Posterior vena cava (tissue), 2 donors: ENCODE results near the gene MRPL40. TPM values are rescaled to one million over a fixed set of nuclear protein-coding genes. Genes with fewer than 3 reads are reported as not detected.

Experiments
- DNase-seq: peaks from one replicate; pipeline ENCODE4 v3.0.0-alpha.2; 2020; ENCODE audit warnings: low spot score
- intact Hi-C, 2 donors: fragments of 100-400 bp; cut with DNase I; formaldehyde crosslinking; loops; one replicate each; pipeline versions ENCODE4 v1.14.1 to v1.14.2; 2022 to 2023
- total RNA-seq, 2 donors: library from RNA; stranded (reverse); fragmentation: NEBNext Ultra II Directional; extraction: Animal tissue kit (Norgen Biotek cat#: 25700); gene quantifications; one replicate each; pipeline ENCODE4 v1.2.1, GENCODE V29; 2021
- donor health status: DM: yes; HTN: yes; CAD: no.
- donor health status: DM: yes; HTN: yes; CAD: no.

The MRPL40 gene
- total RNA-seq, 2 donors from 2014 or later, result 18.1 to 22.5 TPM

DNA sequence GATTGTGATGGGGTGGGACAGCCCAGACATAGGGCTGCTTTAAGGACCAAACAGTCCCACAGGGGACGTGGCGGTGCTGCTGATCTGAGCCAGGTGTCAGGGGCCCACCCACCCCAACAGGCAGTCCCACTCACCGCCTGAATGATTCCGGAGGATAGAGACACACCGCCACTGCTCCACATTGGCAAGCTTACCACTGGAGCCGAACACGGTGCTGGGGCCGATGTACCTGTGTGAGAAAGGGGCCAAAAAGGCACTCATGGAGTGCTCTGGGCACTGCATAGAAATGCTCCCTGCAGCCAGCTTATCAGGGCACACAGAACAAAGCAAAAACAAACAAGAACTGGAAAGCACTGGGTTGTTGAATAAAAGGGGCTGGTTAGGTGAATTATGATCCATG lies 26.7 kb upstream of the MRPL40 start:
- no peak for DNase-seq
- intact Hi-C loops, result no loop called here

- DNase-seq, result no peak
- intact Hi-C loops, result no loop called here
These were observed 26.0 kb upstream of the MRPL40 start for GRCh38 chr22:19406281-19406811.

DNA sequence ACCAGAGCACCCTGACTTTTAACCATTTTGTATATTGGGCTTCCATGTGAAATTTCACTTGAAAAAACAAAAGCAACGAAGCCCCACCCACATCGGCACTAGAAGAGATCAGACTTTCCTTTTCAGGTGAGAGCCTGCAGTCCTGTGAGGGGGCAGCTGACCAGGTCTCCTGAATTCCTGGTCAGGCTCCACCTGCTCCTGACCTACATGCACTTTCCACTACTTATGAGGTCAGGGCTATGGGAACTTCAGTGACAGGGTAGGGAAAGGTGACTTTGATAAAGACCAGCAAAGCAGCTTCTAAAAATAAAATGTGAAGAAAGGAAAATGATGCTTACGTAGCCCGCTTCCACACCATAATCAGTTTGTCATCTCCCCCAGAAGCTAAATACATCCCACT lies 25.5 kb upstream of the MRPL40 start:
- intact Hi-C loops, result no loop called here
- DNase-seq, result no peak

- no peak for DNase-seq
- intact Hi-C loops, result no loop called here
These were observed 24.4 kb upstream of the MRPL40 start for GRCh38 chr22:19407649-19408606.

DNA sequence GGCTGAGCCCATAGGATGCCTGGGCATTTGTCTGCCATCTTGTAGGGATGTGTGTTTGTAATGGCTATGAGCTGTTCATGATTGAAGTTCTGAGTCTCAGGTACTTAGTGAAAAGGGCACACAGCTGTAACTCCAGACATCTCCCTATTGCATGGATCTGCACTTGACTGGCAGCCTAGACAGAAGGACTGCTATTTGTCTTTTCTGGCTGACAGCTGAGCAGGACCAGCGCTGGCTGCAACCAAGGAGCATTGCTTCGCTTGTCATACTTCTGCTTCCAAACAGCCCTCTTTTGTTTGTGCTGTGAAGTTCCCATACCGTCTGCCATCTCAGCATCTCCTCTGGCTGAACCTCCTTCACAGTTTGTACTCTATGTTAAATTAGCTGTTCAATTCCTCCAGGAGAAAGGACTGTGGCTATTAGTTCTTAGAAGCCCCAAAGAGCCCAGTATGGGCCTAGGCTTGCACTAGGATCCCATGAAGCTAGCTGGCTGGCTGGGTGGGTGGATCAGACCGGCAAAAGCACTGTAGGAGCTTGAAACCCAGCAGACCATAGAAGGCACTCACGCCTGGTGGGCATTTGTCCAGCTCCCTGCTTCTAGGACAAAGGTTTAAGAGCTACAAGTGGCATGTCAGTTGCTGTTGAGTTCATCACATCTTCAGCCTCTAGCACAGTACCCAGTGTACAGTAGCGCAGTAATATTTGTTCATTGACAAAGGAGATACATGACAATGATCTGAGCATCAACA lies 21.2 kb upstream of the MRPL40 start:
- intact Hi-C loops, result no loop called here

GRCh38 chr22:19411690-19412045 lies 20.7 kb upstream of the MRPL40 start:
- intact Hi-C loops, result no loop called here
- no peak for DNase-seq

More for the DNA sequence above, 21.2 kb upstream of the MRPL40 start:
- no peak for DNase-seq

DNA sequence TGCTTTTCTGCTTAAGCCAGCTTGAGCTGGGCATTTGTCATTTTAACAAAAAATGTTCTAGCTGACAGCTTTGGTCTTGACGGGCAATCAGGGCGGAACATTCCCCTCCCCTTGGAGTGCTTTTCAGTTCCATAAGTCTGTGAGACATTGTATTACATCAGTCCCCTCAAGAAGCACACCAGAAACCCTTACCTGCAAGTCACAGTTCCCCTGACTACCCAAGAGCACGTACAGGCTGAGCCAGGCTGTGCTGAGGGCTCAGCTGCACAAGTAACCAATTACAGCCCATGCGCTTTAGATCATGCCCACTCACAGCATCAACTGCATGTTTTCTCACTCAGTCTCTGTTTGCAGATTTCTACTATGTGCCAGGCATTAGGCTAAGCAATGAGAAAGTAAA lies 19.9 kb upstream of the MRPL40 start:
- DNase-seq, result no peak
- intact Hi-C loops, result no loop called here

DNA sequence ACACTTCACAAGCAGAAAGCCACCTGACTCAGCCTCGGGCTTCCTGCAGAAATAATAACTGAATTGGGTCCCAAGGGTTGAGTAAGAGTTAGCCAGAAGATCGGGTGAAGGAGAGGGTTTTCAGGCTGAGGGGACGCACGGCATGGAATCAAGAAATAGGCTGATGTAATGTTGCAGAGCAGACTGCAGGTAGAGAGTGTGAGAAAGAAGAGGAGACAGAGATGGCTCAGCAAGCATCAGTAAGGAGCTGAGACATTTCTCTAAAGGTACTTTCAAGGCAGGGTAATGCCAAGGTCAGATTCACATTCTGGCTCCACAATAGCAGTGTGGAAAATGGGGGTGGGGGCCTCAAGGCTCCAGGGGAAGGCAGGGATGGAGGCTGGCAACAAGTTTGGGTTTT lies 19.4 kb upstream of the MRPL40 start:
- intact Hi-C loops, result no loop called here
- DNase-seq, result no peak

- intact Hi-C loops, result no loop called here
- DNase-seq, result no peak
These were observed 13.3 kb upstream of the MRPL40 start for GRCh38 chr22:19419086-19419463.

DNA sequence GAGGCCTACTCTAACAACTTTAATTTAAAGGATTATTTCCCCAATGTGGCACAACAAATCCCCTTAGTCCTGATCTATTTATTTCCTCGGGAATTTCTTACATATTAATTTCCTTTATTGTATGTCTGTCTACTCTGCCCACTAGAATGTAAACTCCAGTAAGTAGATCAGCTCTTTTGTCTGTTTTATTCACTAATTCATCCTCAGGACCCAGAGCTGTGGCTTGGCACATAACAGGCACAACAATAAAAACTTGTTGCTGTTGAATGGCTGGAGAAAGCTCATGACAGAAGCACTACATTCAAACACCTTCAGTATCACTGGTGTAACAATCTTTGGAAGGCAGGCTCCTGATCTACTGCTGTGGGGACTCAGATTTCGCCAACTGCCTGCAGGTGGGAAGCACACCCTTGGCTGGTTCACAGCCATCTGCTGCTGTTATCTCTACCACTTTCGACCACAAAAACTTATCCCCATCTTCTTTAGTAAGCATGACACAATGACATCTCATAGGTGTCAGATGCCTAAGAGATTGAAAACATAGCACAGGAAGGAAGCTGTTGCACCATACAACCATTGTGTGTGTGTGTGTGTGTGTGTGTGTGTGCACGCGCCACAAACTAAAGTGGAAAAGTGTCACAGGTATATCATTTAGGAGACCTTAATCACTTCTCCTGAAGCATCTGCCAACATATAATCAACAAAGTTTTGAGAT lies 12.7 kb upstream of the MRPL40 start:
- intact Hi-C loops, result no loop called here
- DNase-seq, result no peak

DNA sequence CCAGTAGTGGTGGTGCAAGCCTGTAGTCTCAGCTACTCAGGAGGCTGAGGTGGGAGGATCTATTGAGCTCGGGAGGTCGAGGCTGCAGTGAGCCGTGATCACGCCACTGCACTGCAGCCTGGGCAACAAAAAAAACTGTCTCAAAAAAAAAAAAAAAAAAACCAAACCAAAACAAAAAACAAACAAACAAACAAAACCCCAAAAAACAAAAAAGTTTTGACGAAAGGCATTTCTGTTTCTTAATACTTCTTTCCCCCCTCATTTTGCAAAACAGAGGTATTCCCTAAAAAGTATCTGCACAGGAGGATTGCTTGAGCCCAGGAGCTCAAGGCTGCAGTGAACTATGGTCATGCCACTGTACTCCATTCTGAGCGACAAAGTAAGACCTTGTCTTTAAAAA lies 12.0 kb upstream of the MRPL40 start:
- intact Hi-C loops, result no loop called here
- no peak for DNase-seq

- no peak for DNase-seq
- intact Hi-C loops, result no loop called here
These were observed 9.7 kb upstream of the MRPL40 start for GRCh38 chr22:19422440-19423301.

- no peak for DNase-seq
- intact Hi-C loops, result no loop called here
These were observed 8.2 kb upstream of the MRPL40 start for GRCh38 chr22:19424186-19424500.

DNA sequence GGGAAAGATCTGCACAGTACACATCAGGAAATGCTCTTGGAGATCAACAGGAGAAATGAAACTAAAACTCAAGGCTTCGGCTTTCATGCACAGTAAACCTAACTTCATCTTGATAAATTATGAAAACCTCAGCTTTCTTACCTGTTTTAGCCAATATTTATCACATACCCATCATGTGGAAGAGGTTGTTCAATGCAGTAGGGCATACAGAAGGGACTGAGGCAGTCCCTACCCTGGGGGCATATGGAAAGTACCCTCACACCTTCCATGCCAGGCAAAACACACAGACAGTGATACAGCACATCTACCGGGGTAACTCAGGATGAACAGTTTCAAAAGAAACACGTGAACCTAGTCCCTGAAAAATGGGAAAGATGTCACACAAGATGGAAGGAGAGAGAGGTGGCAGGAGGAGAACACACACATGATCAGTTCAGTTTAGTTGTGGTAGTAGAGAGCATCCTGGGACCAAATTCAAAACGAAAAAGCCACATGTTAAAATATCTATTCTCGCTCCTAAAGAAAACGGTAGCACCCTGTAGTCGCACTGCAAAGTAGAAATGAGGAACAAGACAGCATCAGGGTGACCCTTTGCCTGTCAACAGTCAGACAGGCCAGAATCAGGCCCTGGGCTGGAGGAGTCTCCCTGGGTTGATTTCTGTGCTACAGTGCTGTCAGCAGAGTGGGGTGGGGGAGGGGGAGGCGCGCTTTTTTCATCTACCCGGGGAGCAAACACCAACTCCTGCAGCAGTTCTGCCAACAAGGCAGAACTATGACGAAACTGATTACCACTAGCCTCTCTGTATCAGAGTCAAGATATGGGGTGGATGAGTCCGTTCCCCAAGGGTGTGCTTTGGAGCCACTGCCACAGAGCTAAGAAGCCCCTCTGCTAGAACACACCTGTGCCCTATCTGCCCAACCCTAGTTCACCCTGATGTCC lies 2.1 kb upstream of the MRPL40 start:
- DNase-seq, result no peak
- intact Hi-C loops, result no loop called here

- intact Hi-C loops, result no loop called here
- peak; percentile 85 for DNase-seq
These were observed 1.3 kb upstream of the MRPL40 start for GRCh38 chr22:19430890-19431541.

- intact Hi-C loops, result no loop called here
- DNase-seq, result peak; percentile 95
These were observed 654 bp upstream of the MRPL40 start, which contains the start of gene HIRA for GRCh38 chr22:19431649-19432132. TSS of gene HIRA (minus strand) at chr22:19431733. CDS start at chr22:19431476, 257 bp downstream.

DNA sequence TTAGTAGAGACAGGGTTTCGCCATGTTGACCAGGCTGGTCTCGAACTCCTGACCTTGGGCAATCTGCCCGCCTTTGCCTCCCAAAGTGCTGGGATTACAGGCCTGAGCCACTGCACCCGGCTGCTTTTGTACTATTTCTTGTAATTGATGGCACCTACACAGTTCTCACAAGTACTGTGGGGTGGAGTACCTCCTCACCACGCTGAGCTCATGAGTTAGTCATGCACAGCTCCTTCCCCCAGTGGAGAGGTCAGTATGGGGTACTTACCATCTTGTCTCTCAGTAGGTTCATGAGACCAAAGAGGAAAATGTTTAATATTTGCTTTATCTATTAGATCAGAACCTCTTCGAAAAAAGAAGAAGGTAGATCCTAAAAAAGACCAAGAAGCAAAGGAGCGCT lies 2.1 kb downstream of the MRPL40 start:
- intact Hi-C loops, result no loop called here
- no peak for DNase-seq
